HepG2 (cell line): ENCODE results near the gene TUBG1. TPM values are rescaled to one million over a fixed set of nuclear protein-coding genes. Genes with fewer than 3 reads are reported as not detected.

Source experiments
- LCORL ChIP-seq, 2 experiments: fragments of 450-650 bp in 1 of 2; sonication (generic) in 1 of 2; formaldehyde crosslinking in 1 of 2; IDR thresholded peaks; 2 replicates each; pipeline versions ENCODE4 v1.5.0 to v1.6.1; 2017 to 2020; ENCODE audit warnings: antibody characterized with exemption in 1 of 2, missing genetic modification reagents in 1 of 2
- MAFF ChIP-seq: IDR thresholded peaks from 2 replicates; pipeline ENCODE4 v1.6.1; 2011; ENCODE audit warnings: low read depth, low read length, improper control_type of control experiment
- MED8 ChIP-seq: sonication (generic); formaldehyde crosslinking; IDR thresholded peaks from 2 replicates; pipeline ENCODE4 v1.8.1; 2023; ENCODE audit warnings: mild to moderate bottlenecking, missing genetic modification reagents; ENCODE audit not compliant: insufficient replicate concordance
- NPAS2 ChIP-seq: sonication (generic); formaldehyde crosslinking; IDR thresholded peaks from 2 replicates; pipeline ENCODE4 v1.8.0; 2022; ENCODE audit warnings: mild to moderate bottlenecking, missing genetic modification reagents, borderline replicate concordance
- POLR2AphosphoS2 ChIP-seq: IDR thresholded peaks from 2 replicates; pipeline ENCODE4 v1.6.1; 2011; ENCODE audit warnings: low read depth, low read length, improper control_type of control experiment
- RAD21 ChIP-seq: fragments of 450-650 bp; formaldehyde crosslinking; IDR thresholded peaks from 2 replicates; pipeline ENCODE4 v1.5.0; 2020; ENCODE audit warnings: mild to moderate bottlenecking
- REXO4 ChIP-seq: sonication (generic); formaldehyde crosslinking; IDR thresholded peaks from 2 replicates; pipeline ENCODE4 v1.8.0; 2022; ENCODE audit warnings: missing genetic modification reagents, mild to moderate bottlenecking, borderline replicate concordance
- RORA ChIP-seq: sonication (generic); formaldehyde crosslinking; IDR thresholded peaks from 2 replicates; pipeline ENCODE4 v1.5.0; 2020; ENCODE audit warnings: mild to moderate bottlenecking, missing genetic modification reagents, moderate library complexity
- SNAPC4 ChIP-seq: sonication (generic); formaldehyde crosslinking; IDR thresholded peaks from 2 replicates; pipeline ENCODE4 v1.4.0; 2020; ENCODE audit warnings: mild to moderate bottlenecking, missing genetic modification reagents
- SOX6 ChIP-seq, 2 experiments: fragments of 450-650 bp in 1 of 2; sonication (generic) in 1 of 2; formaldehyde crosslinking in 1 of 2; IDR thresholded peaks; 2 replicates each; pipeline versions ENCODE4 v1.4.0 to v1.6.1; 2017 to 2020; ENCODE audit warnings: antibody characterized with exemption in 1 of 2, mild to moderate bottlenecking in 1 of 2, missing genetic modification reagents in 1 of 2
- ZBTB7A ChIP-seq: sonication (generic); formaldehyde crosslinking; IDR thresholded peaks from 2 replicates; pipeline ENCODE4 v1.8.0; 2022; ENCODE audit warnings: mild to moderate bottlenecking, missing genetic modification reagents
- ZFY ChIP-seq: sonication (generic); formaldehyde crosslinking; IDR thresholded peaks from 2 replicates; pipeline ENCODE4 v1.4.0; 2020; ENCODE audit warnings: missing genetic modification reagents
- ZNF136 ChIP-seq: sonication (generic); formaldehyde crosslinking; IDR thresholded peaks from 2 replicates; pipeline ENCODE4 v1.8.1; 2022; ENCODE audit warnings: low read depth, mild to moderate bottlenecking, moderate library complexity, missing genetic modification reagents
- ZNF33A ChIP-seq: sonication (generic); formaldehyde crosslinking; IDR thresholded peaks from 2 replicates; pipeline ENCODE4 v1.5.1; 2020; ENCODE audit warnings: missing genetic modification reagents, mild to moderate bottlenecking, moderate library complexity, borderline replicate concordance
- ZNF496 ChIP-seq: sonication (generic); formaldehyde crosslinking; IDR thresholded peaks from 2 replicates; pipeline ENCODE4 v1.8.1; 2023; ENCODE audit warnings: mild to moderate bottlenecking, moderate library complexity, missing genetic modification reagents; ENCODE audit not compliant: insufficient replicate concordance
- ZNF562 ChIP-seq: sonication (generic); formaldehyde crosslinking; IDR thresholded peaks from 2 replicates; pipeline ENCODE4 v1.8.0; 2022; ENCODE audit warnings: missing genetic modification reagents, borderline replicate concordance
- ZNF572 ChIP-seq: sonication (generic); formaldehyde crosslinking; IDR thresholded peaks from 2 replicates; pipeline ENCODE4 v1.5.1; 2020; ENCODE audit warnings: mild to moderate bottlenecking, missing genetic modification reagents
- ZNF781 ChIP-seq: sonication (generic); formaldehyde crosslinking; IDR thresholded peaks from 2 replicates; pipeline ENCODE4 v1.5.1; 2020; ENCODE audit warnings: borderline replicate concordance, mild to moderate bottlenecking, missing genetic modification reagents; ENCODE audit errors: not compliant biosample characterization
- ZNF883 ChIP-seq: sonication (generic); formaldehyde crosslinking; IDR thresholded peaks from 2 replicates; pipeline ENCODE4 v1.5.1; 2020; ENCODE audit warnings: mild to moderate bottlenecking, missing genetic modification reagents; ENCODE audit errors: not compliant biosample characterization
- ZSCAN25 ChIP-seq: sonication (generic); formaldehyde crosslinking; IDR thresholded peaks from 2 replicates; pipeline ENCODE4 v1.8.0; 2022; ENCODE audit warnings: mild to moderate bottlenecking, missing genetic modification reagents
- polyA plus RNA-seq, 8 experiments: library from polyadenylated mRNA; depleted of rRNA in 3 of 8; stranded (reverse) in 7 of 8; unstranded in 1 of 8; fragments of >200 nt; fragmentation: Illumina TruSeq in 4 of 8; extraction: Trizol in 4 of 8; gene quantifications; 2 replicates each; pipeline versions ENCODE4 v1.2.1 to v1.2.3, GENCODE V29; 2011 to 2016; ENCODE audit warnings: low read depth in 4 of 8, missing spikeins in 1 of 8, mixed read lengths in 1 of 8; ENCODE audit not compliant: insufficient read depth in 1 of 8
- total RNA-seq, 5 experiments: library from RNA; depleted of rRNA; stranded (reverse); fragments of >200 nt; fragmentation: Illumina TruSeq; extraction: Trizol; gene quantifications; 2 replicates each; pipeline ENCODE4 v1.2.3, GENCODE V29; 2016; ENCODE audit warnings: low read depth in 1 of 5
- TF ChIP-seq, protein P1 (sequence below): sonication (generic); formaldehyde crosslinking; IDR thresholded peaks from 2 replicates; pipeline ENCODE4 v1.4.0; 2020; ENCODE audit warnings: missing genetic modification reagents
- TF ChIP-seq, protein P2 (sequence below): sonication (generic); formaldehyde crosslinking; IDR thresholded peaks from 2 replicates; pipeline ENCODE4 v1.4.0; 2020; ENCODE audit warnings: missing genetic modification reagents

TUBG1 gene
- total and polyA plus RNA-seq, 2 of the 13 experiments (the other 11 are each of a cell fraction or from before 2014, with no cell fraction given): 74.1 to 137 TPM

GRCh38 chr17:42564815-42565522 is 44.5 kb upstream of the TUBG1 start (continued):
- TF ChIP-seq, protein P1, sequence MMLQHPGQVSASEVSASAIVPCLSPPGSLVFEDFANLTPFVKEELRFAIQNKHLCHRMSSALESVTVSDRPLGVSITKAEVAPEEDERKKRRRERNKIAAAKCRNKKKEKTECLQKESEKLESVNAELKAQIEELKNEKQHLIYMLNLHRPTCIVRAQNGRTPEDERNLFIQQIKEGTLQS (CRISPR knock-in tag): no peak
- TF ChIP-seq ZNF781 (CRISPR knock-in tag) (no peak), ZNF136 (CRISPR knock-in tag) (no peak), RAD21 (CRISPR knock-in tag) (no peak), LCORL (IDR thresholded peaks at IDR 0.05) (no peak), LCORL (CRISPR knock-in tag; IDR thresholded peaks at IDR 0.05) (peak; percentile 86), ZNF572 (CRISPR knock-in tag) (no peak), REXO4 (CRISPR knock-in tag) (no peak), ZNF562 (CRISPR knock-in tag) (no peak), MED8 (CRISPR knock-in tag) (no peak), ZNF496 (CRISPR knock-in tag) (no peak), ZNF33A (CRISPR knock-in tag) (no peak), SOX6 (IDR thresholded peaks at IDR 0.05) (no peak), SOX6 (CRISPR knock-in tag; IDR thresholded peaks at IDR 0.05) (peak; percentile 88), SNAPC4 (CRISPR knock-in tag) (no peak), ZFY (peak; percentile 51; the same call in 1 of the 2 replicates), NPAS2 (CRISPR knock-in tag) (no peak), RORA (CRISPR knock-in tag) (no peak), ZSCAN25 (CRISPR knock-in tag) (no peak), POLR2AphosphoS2 (0 out of 2 replicates have a peak, but pooled peaks have one; percentile 22), MAFF (no peak), ZNF883 (no peak), ZBTB7A (CRISPR knock-in tag) (no peak)
- TF ChIP-seq, protein P2, sequence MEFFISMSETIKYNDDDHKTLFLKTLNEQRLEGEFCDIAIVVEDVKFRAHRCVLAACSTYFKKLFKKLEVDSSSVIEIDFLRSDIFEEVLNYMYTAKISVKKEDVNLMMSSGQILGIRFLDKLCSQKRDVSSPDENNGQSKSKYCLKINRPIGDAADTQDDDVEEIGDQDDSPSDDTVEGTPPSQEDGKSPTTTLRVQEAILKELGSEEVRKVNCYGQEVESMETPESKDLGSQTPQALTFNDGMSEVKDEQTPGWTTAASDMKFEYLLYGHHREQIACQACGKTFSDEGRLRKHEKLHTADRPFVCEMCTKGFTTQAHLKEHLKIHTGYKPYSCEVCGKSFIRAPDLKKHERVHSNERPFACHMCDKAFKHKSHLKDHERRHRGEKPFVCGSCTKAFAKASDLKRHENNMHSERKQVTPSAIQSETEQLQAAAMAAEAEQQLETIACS (CRISPR knock-in tag): peak; percentile 61; the same call in 1 of the 2 replicates
